Stimulated activated CD8-positive, alpha-beta memory T cell treated with anti-CD3 and anti-CD28 coated beads, Interleukin-15, amount 100 ng/mL, for 48 hours (primary cell): Measurements from ENCODE around the gene KLRC1.
"Not testable (repeated sequence)": the region's sequence is repeated elsewhere in the genome, so short reads cannot be mapped to it uniquely, and the experiment has no call there.

Experiments used
- DNase-seq, 2 donors: peaks; one replicate each; pipeline ENCODE4 v3.0.0-alpha.2; 2020; ENCODE audit warnings: low read depth in 2 of 2

KLRC1 gene

DNA sequence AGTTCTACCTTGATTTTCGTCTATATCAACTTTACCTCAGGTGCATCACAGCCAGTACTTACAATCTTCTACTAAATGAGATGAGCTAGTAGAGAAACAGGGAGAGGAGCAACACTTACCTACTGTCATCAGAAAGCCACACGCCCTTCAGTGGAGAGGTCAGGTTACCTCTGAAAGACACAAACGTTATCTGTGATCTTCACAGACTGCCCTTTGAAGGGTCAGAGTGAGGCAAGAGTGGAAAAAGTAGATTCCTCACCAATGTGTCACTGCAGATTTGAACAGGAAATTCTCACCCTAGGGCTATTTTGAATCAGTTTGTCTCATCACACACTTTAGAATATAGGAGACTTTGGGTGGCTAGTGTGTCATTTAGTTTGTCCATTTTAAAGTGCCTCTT lies 31.0 kb downstream of the KLRC1 start:
- DNase-seq, result not testable (repeated sequence)

DNA sequence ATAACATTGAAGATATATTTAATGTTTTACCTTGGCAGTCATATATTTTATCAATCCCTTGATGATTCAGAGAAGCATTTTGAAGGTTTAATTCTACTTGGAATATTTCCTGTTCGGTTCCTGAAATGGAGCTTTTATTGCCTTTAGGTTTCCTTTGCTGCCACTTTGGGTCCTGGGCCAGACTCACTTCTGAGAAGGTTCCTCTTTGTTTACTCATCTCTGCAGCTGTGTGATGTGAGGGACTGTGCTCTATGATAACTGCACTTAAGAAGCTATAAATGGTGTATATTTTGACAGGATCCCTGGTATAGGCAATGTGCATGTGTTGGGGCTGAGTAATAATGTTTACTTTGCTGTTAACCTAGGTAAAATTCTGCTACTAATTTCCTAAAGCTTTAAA lies 32.8 kb downstream of the KLRC1 start, which contains the start of gene KLRC3:
TSS of gene KLRC3 (minus strand) at position 262 of the 400 bp plus-strand sequence. CDS start at position 217, 45 bp downstream.
- DNase-seq, result not testable (repeated sequence)

DNA sequence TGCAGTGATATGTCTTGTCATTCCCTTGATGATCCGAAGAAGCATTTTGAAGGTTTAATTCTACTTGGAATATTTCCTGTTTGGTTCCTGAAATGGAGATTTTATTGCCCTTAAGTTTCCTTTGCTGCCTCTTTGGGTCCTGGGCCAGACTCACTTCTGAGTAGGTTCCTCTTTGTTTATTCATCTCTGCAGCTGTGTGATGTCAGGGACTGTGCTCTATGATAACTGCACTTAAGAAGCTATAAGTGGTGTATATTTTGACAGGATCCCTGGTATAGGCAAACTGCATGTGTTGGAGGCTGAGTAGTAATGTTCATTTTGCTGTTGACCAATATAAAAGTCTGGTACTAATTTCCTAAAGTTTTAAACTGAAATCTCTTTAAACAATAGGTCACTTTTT lies 43.8 kb downstream of the KLRC1 start, which contains the start of gene KLRC4:
TSS of gene KLRC4 (minus strand) at position 366 of the 400 bp plus-strand sequence. CDS start at position 184, 182 bp downstream.
- no peak for DNase-seq

DNA sequence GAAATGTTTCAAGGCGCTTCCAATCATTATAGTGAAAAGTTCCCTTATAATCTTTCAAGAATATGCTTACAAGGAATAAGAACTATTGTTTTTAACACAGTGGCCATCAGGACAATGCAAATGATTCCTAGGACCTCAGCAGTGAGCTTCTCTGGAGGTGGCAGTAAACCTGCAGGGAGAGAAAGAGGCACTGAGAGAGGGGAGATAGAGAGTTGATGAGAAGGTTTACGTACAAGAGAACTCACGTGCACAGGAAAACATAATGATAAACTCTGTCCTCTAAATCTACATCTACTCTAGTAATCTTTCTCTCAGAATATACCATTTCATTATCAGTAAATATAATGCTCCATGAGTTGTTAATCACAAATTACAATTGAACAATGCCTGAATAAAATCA lies 44.3 kb downstream of the KLRC1 start:
- no peak for DNase-seq

DNA sequence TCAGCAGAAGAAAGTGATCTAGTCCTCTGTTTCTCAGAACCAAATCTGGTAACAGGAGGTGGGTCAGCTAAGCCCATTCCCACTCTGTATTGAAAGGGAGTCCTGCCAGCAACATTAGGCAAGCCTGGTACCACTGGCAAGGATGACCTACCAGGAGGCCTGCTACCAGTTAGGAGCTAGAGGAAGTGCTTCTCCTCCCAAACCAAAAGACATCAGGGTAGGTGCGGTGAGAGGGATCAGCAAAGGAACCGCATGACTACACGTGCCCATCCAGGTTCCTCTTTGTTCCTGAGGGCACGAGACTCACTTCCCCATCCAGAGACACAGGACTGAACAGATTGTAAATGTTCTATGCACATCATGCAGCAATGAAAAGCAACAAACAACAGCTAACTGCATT lies 46.5 kb downstream of the KLRC1 start:
- no peak for DNase-seq

DNA sequence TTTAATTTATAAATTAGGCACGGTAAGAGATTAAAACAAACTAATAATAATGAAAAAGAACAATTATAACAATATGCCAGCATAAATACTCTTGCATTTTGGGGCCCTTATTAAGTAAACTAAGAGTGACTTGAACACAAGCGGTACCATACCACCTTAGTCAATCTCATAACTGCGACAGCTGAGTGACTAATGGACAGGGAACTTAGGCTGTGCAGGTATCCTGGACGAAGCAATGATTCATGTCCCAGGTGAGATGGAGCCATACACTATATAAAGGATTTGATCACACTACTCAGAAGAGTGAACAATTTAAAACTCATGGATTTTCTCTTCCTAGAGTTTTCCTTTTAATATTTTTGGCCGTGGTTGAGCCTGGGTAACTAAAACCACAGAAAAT lies 47.9 kb downstream of the KLRC1 start:
- DNase-seq, result no peak

DNA sequence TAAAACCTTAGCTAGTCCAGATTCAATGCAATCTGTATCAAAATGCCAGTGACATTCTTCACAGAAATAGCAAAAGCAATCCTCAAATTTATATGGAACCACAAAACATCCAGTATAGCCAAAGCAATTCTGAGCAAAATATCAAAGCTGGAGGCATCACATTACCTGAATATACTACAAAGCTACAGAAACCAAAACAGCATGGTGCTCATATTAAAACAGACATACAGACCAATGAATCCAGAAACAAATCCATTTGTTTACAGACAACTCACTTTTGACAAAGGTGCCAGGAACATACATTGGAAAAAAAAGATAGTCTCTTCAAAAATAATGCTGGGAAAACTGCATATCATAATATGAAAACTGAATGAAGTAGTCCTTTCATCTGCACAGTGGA lies 48.4 kb downstream of the KLRC1 start:
- no peak for DNase-seq

DNA sequence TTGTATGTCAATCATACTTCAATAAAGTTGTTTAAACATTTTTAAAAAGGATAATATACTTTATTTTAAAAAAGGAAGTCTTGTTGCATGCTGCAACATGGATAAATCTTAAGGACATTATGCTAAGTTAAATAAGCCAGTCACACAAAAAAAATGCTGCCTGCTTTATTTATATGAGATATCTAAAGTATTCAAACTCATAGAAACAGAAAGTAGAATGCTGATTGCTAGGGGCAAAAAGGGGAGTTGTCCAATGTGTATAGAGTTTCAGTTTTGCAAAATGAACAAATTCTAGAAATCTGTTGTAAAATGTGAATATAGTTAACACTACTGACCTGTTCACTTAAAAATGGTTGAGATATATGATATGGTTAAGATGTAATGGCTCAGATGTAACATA lies 52.3 kb downstream of the KLRC1 start:
- DNase-seq, result no peak

DNA sequence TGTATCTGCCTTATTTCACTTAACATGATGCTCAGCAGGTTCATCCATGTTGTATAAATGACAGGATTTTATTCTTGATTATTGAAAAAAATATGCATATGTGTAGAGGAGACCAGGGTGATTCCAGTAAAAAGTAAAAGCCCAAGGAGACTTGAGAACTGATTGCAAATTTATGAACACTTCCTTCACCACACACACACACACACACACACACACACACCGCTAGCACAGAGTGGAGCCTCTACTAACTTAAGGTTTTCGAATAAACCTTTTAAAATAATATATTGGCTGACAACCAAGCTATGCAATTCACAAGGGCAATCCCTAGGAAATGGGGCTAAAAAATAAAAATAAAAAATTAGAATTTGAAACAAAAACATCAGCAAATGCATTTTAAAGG lies 55.0 kb downstream of the KLRC1 start:
- no peak for DNase-seq

DNA sequence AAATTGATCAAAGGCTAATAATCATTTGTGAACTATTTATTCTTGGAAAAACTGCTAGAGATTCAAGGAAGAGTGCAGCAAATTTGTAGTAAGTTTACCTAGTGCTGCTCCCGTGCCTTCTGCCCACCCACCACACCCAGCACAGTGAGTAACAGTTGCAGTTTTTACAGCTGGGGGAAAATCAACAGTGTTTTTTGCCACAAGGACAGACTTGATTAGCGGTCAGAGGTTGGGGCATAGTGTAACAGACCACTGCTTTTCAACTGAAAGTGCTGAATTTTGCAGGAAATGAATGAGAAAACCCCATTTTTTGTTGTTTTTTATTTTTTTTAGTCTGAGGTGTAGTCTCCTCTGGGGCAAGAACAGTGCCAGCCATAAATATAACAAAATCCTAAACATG lies 55.9 kb downstream of the KLRC1 start:
- no peak for DNase-seq

DNA sequence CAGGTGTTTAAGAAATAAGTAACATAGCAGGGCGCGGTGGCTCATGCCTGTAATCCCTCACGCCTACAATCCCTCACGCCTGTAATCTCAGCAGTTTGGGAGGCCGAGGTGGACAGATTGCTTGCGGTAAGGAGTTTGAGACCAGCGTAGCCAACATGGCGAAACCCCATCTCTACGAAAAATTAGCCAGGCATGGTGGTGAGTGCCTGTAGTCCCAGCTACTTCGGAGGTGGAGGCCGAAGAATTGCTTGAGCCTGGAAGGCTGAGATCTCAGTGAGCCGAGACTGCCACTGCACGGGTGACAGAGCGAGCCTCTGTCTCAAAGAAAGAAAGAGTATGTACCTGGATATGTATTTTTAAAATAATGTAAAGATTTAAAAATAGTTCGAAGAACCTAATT lies 57.0 kb downstream of the KLRC1 start:
- DNase-seq, result not testable (repeated sequence)
